Measurements from ENCODE around the gene INAFM2. TPM values are rescaled to one million over a fixed set of nuclear protein-coding genes. Genes with fewer than 3 reads are reported as not detected.

The INAFM2 gene
- total RNA-seq (10 to 100 TPM; 32.5 to 63.9 (median 40.9) TPM), polyA plus RNA-seq (10 to 100 TPM; 19.8 to 56.1 TPM)
- long read RNA-seq, donor 1, transcript INAFM2-202 (1 exons, 3,052 nt): major isoform, 154 of 156 reads
- long read RNA-seq, donor 1, partial matches to known transcripts: 0 of 156 reads
- long read RNA-seq, donor 1, other reads (novel, unspliced or antisense): 0 of 156 reads
- long read RNA-seq, donor 2, transcript INAFM2-202 (1 exons, 3,052 nt): major isoform, 121 of 122 reads
- long read RNA-seq, donor 2, partial matches to known transcripts: 0 of 122 reads
- long read RNA-seq, donor 2, other reads (novel, unspliced or antisense): 1 of 122 reads
- long read RNA-seq, donor 3, transcript INAFM2-202 (1 exons, 3,052 nt): major isoform, 25 of 25 reads
- long read RNA-seq, donor 3, partial matches to known transcripts: 0 of 25 reads
- long read RNA-seq, donor 3, other reads (novel, unspliced or antisense): 0 of 25 reads

GRCh38 chr15:40323239-40323952 lies at the start of gene INAFM2:
Gene INAFM2 (plus strand): TSS chr15:40323692. CDS start chr15:40324056, 364 bp downstream.
- Histone ChIP-seq H3K4me1 (peaks cover 7 to 54% (median 42%) of the 10 kb centered on the region in 9 donors), H3K27me3 (no peaks in the 10 kb centered on the region), H3K27ac (peak within 1 kb of the TSS; percentile 78 to 94 (median 90)), H3K36me3 (peaks cover 0 to 12% (median 0%) of the 10 kb centered on the region in 9 donors), H3K4me3 (peak within 1 kb of the TSS; percentile 63 to 93 (median 82)), H3K9me3 (no peaks in the 10 kb centered on the region)
- WGBS, 2 donors: 0 to 1% methylated on average over 72 to 103 of the region's 103 CpGs
- DNase-seq (peak; percentile 90 to 94), ATAC-seq (peak; percentile 90 to 93 (median 92))
- peak; percentile 68 to 86 (median 77) for TF ChIP-seq CTCF (IDR thresholded peaks at IDR 0.05)
- intact Hi-C loops (cut with DNase I): loop anchor here in 4 of 10 donors (1.0 to 10.0 kb wide), 5 partner anchors 15 to 99 kb away; partner anchors contain the start of gene CCDC9B (in 2 of the 4)

- DNase-seq: peak; percentile 78 to 81
- H3K9me3 ChIP-seq: no peaks in the 10 kb centered on the region
- H3K27me3 ChIP-seq: peaks cover 0 to 25% (median 20%) of the 10 kb centered on the region in 7 donors
- H3K36me3 ChIP-seq: no peaks in the 10 kb centered on the region
- peaks cover 0 to 32% (median 10%) of the 10 kb centered on the region in 9 donors for H3K4me1 ChIP-seq
- H3K27ac ChIP-seq: no peak overlapping the region
- WGBS, 2 donors: 48 to 54% methylated on average over 26 of the region's 26 CpGs
- ATAC-seq: peak; percentile 18 to 69 (median 50)
- peak in 8 of 9 donors; percentile 99 to 100 (median 100) for TF ChIP-seq CTCF (IDR thresholded peaks at IDR 0.05)
- H3K4me3 ChIP-seq: no peak overlapping the region
- intact Hi-C loops (cut with DNase I): loop anchor here (1.0 to 10.0 kb wide), 11 partner anchors 38 to 230 kb away; no protein-coding TSS in a partner anchor
Measured at GRCh38 chr15:40274350-40275274, 48.9 kb upstream of the INAFM2 start.

GRCh38 chr15:40275523-40275922 lies 48.0 kb upstream of the INAFM2 start:
- H3K4me1 ChIP-seq: peaks cover 0 to 38% (median 15%) of the 10 kb centered on the region in 9 donors
- no peak overlapping the region for H3K27ac ChIP-seq
- ATAC-seq: no peak
- no peaks in the 10 kb centered on the region for H3K9me3 ChIP-seq
- no peak for TF ChIP-seq CTCF (IDR thresholded peaks at IDR 0.05)
- intact Hi-C loops (cut with DNase I): loop anchor here in 7 of 10 donors (1.0 to 10.0 kb wide), 8 partner anchors 37 to 231 kb away; no protein-coding TSS in a partner anchor
- no peak for DNase-seq
- WGBS, 2 donors: 75 to 80% methylated on average over 5 of the region's 5 CpGs
- H3K4me3 ChIP-seq: no peak overlapping the region
- no peaks in the 10 kb centered on the region for H3K36me3 ChIP-seq
- H3K27me3 ChIP-seq: peaks cover 0 to 34% (median 29%) of the 10 kb centered on the region in 7 donors

All from heart right ventricle (tissue), 16 donors.